ENCODE results near the gene SMARCAL1. TPM values are rescaled to one million over a fixed set of nuclear protein-coding genes. Genes with fewer than 3 reads are reported as not detected.

Gene SMARCAL1
- total RNA-seq: 38.8 TPM

GRCh38 chr2:216412022-216412999 is at the start of gene SMARCAL1:
Gene SMARCAL1, plus strand, starts transcription at chr2:216412484. Its CDS starts 2,221 bp downstream, at chr2:216414705.

GRCh38 chr2:216371721-216372702 is 40.3 kb upstream of the SMARCAL1 start, which contains the start of gene MARCHF4:
Gene MARCHF4, minus strand, starts transcription at chr2:216372483. Its CDS starts 2,223 bp downstream, at chr2:216370260.

GRCh38 chr2:216498379-216499352 is 86.4 kb downstream of the SMARCAL1 start, which contains the start of gene RPL37A:
Gene RPL37A, plus strand, starts transcription at chr2:216498844. Its CDS starts 31 bp downstream, at chr2:216498875.

Other genes with a start within 250 kb of the SMARCAL1 start
- 0.06 TPM for gene MARCHF4, start 40.0 kb upstream of the SMARCAL1 start, total RNA-seq
- 3,792 TPM for gene RPL37A, start 86.4 kb downstream of the SMARCAL1 start, total RNA-seq
- 281 TPM for gene IGFBP2, start 220.9 kb downstream of the SMARCAL1 start, total RNA-seq